Endothelial cell (in vitro differentiated cells): ENCODE measurements around the gene PARP3. TPM values are rescaled to one million over a fixed set of nuclear protein-coding genes. Genes with fewer than 3 reads are reported as not detected.
A peak's percentile ranks its signal among the peaks of the same experiment; 100 is the strongest.

ENCODE experiments used
- DNase-seq: peaks from one replicate; pipeline ENCODE4 v3.0.0; 2021; ENCODE audit warnings: low spot score
- H3K27ac Mint-ChIP-seq: one replicate; pipeline ENCODE4 v1.8.0; 2021; ENCODE audit warnings: mixed read lengths, inconsistent platforms; ENCODE audit not compliant: unreplicated experiment
- H3K27me3 Mint-ChIP-seq: one replicate; pipeline ENCODE4 v1.8.0; 2021; ENCODE audit warnings: mild to moderate bottlenecking, moderate library complexity, mixed read lengths, inconsistent platforms; ENCODE audit not compliant: unreplicated experiment
- H3K36me3 Mint-ChIP-seq: one replicate; pipeline ENCODE4 v1.8.0; 2021; ENCODE audit warnings: mild to moderate bottlenecking, low read depth, mixed read lengths, inconsistent platforms; ENCODE audit not compliant: unreplicated experiment
- H3K4me1 Mint-ChIP-seq: one replicate; pipeline ENCODE4 v1.8.0; 2021; ENCODE audit warnings: mild to moderate bottlenecking, mixed read lengths, inconsistent platforms; ENCODE audit not compliant: unreplicated experiment
- H3K4me3 Mint-ChIP-seq: one replicate; pipeline ENCODE4 v1.8.0; 2021; ENCODE audit warnings: mild to moderate bottlenecking, mixed read lengths, inconsistent platforms; ENCODE audit not compliant: unreplicated experiment
- H3K9me3 Mint-ChIP-seq: one replicate; pipeline ENCODE4 v1.8.0; 2021; ENCODE audit warnings: mixed read lengths, inconsistent platforms; ENCODE audit not compliant: unreplicated experiment
- total RNA-seq: library from RNA; stranded (reverse); fragmentation: NEBNext Ultra II Directional; extraction: Animal tissue kit (Norgen Biotek cat#: 25700); gene quantifications from one replicate; pipeline ENCODE4 v1.2.1, GENCODE V29; 2021; ENCODE audit not compliant: unreplicated experiment
- TF ChIP-seq, protein P1 (sequence below): fragments of 200-600 bp; sonication (generic); IDR thresholded peaks from one replicate; pipeline ENCODE4 v1.5.0; 2021; ENCODE audit warnings: antibody characterized with exemption; ENCODE audit not compliant: unreplicated experiment

PARP3 gene
- total RNA-seq, 1 donor from 2014 or later = 4.6 TPM

DNA sequence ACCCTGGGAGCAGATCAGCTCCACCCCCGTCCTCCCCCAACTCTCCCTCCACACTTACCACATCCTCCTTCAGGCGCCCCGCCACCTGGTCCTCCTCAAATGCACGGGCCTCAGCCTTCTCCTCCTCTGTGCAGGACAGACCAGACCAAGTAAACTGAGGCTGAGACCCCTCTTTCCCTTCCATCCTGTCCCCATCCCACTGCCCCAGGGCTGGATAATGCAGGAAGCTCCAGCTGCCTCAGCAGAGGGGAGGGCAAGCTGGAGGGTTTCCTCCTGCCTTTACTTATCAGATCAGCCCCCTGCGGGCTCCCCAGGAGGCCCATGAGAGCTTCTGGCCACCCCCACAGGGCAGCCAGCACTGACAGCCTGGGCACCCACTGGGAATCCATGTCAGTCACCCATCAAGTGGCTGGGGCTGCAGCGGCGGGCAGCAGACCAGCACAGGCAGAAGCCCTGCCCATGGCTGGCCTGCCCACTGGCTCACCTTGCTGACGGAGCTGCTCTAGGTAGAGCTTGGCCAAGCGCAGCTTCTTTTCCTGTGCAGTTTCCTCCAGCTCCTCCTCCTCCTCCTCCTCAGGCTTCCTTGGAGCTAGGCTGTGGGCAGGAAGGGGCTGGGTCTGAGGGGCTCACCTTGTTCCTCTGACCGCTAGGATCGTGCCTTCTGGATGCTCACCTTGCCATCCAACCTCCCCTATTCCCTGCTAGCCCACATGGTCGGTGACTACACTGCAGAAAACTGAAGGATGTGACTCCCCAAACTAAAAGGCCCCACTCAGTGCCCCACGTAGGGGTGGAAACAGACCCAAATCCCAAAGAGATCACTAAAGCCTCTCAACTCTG, 4.3 kb upstream of the PARP3 start:
- H3K9me3 Mint-ChIP-seq = no peaks in the 10 kb centered on the region
- peaks cover 3% of the 10 kb centered on the region for H3K27me3 Mint-ChIP-seq
- TF ChIP-seq, protein P1, sequence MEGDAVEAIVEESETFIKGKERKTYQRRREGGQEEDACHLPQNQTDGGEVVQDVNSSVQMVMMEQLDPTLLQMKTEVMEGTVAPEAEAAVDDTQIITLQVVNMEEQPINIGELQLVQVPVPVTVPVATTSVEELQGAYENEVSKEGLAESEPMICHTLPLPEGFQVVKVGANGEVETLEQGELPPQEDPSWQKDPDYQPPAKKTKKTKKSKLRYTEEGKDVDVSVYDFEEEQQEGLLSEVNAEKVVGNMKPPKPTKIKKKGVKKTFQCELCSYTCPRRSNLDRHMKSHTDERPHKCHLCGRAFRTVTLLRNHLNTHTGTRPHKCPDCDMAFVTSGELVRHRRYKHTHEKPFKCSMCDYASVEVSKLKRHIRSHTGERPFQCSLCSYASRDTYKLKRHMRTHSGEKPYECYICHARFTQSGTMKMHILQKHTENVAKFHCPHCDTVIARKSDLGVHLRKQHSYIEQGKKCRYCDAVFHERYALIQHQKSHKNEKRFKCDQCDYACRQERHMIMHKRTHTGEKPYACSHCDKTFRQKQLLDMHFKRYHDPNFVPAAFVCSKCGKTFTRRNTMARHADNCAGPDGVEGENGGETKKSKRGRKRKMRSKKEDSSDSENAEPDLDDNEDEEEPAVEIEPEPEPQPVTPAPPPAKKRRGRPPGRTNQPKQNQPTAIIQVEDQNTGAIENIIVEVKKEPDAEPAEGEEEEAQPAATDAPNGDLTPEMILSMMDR = no peak
- H3K4me3 Mint-ChIP-seq = no peak overlapping the region
- H3K36me3 Mint-ChIP-seq = peaks cover 42% of the 10 kb centered on the region
- DNase-seq = no peak
- peaks cover 17% of the 10 kb centered on the region for H3K4me1 Mint-ChIP-seq
- H3K27ac Mint-ChIP-seq = no peak overlapping the region

DNA sequence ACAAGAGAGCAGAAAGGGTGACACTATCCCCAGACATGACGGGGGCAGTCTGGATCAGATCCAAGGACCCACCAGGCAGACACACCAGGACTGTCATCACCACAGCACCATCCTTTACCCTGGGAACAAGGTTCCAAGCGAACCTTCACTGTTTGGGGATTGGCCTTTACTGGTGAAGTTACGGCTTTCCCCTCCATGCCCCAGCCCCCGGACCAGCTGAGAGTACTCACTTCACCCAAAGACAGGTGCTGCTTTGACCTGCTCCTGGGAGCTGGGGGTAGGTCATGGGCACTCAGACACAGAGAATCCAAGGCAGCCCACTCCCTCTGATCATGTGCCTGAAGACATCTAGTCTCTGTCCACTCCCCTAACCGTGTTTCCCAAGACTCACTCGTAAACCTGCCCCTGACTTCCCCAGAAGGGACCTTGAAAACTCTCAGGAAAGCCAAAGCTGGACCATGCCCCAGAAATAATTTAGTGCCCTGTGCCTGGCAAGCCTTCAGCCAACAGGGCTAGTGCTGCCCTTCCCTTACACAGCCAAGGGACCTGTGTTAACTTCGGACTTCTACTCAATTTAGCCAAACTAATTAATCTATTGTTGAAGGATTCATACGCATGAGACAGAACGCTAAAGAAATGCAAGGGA, 3.3 kb upstream of the PARP3 start:
- peaks cover 37% of the 10 kb centered on the region for H3K36me3 Mint-ChIP-seq
- H3K27me3 Mint-ChIP-seq = peaks cover 3% of the 10 kb centered on the region
- peak overlapping the region; percentile 23 for H3K27ac Mint-ChIP-seq
- peaks cover 17% of the 10 kb centered on the region for H3K4me1 Mint-ChIP-seq
- no peaks in the 10 kb centered on the region for H3K9me3 Mint-ChIP-seq
- DNase-seq = no peak
- H3K4me3 Mint-ChIP-seq = peak overlapping the region; percentile 81
- TF ChIP-seq, protein P1 = no peak

DNA sequence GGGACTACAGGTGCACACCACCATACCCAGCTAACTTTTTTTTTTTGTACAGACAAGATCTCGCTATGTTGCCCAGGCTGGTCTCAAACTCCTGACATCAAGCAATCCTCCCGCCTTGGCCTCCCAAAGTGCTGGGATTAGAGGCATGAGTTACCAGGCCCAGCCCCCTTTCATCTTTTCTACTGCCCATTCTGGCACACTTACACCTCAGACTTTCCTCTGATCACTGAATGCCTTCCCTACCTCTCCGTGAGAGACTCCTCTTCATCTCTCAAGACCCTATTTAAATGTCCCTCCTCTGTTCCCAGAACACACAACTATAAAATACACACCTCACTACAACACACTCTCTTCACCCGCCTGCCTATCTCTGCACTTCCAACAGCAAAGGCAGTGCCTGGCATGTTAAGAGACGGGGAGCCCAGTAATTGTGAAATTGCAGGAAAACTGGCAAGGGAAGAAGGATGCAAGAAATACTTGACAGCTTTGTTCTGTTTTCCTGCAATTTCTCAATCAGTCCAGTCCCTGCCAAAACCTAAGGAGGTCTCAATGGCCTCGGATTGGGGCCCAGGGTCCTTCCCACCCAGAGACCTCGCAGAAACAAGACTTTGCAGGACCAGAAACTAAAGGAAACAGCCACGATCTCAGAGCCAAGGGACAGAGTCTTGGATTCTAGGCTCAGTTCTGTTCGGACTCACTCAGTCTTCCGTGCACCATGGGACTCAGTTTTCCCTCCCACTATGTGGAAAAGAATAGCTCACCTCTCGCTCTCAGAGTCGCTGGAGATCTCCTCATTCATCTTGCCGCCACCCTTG, 1.3 kb upstream of the PARP3 start:
- TF ChIP-seq, protein P1 = no peak
- peaks cover 20% of the 10 kb centered on the region for H3K4me1 Mint-ChIP-seq
- H3K27me3 Mint-ChIP-seq = peaks cover 3% of the 10 kb centered on the region
- peak overlapping the region; percentile 90 for H3K4me3 Mint-ChIP-seq
- H3K36me3 Mint-ChIP-seq = peaks cover 29% of the 10 kb centered on the region
- DNase-seq = no peak
- H3K9me3 Mint-ChIP-seq = no peaks in the 10 kb centered on the region
- H3K27ac Mint-ChIP-seq = peak overlapping the region; percentile 34

DNA sequence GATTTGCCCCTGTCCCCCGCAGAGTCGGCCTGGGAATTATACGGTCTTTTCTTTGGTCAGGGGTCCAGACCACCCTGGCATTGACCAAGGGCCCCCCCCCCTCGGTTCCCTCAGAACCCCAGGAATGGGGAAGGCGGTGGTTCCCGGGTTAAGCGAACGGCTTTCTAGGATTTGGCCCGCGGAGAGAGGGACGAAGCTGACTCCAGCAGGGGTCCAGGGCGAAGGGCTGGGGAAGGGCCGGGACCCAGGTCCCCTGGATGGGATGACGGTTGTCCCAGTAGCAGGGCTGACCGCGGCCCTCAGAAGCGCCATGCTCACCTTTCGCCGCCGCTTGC, 733 bp upstream of the PARP3 start:
- TF ChIP-seq, protein P1 = no peak
- H3K4me3 Mint-ChIP-seq = peak overlapping the region; percentile 90
- no peaks in the 10 kb centered on the region for H3K9me3 Mint-ChIP-seq
- H3K27me3 Mint-ChIP-seq = peaks cover 6% of the 10 kb centered on the region
- H3K27ac Mint-ChIP-seq = peak overlapping the region; percentile 34
- peaks cover 24% of the 10 kb centered on the region for H3K36me3 Mint-ChIP-seq
- H3K4me1 Mint-ChIP-seq = peaks cover 20% of the 10 kb centered on the region
- DNase-seq = no peak
